GM19438 (cell line): ENCODE data around the gene POU2AF1.

Experiments
- ATAC-seq: cut with Tn5 transposase; IDR thresholded peaks from one replicate; pipeline ENCODE4 v1.9.1; 2021; ENCODE audit warnings: low read depth; ENCODE audit not compliant: unreplicated experiment

Gene POU2AF1

GRCh38 chr11:111378861-111379601, at the start of gene POU2AF1:
TSS of gene POU2AF1 (minus strand) at chr11:111379275. CDS start at chr11:111379177, 98 bp downstream.
- ATAC-seq, result peak; percentile 63

- ATAC-seq, result no peak
Measured at GRCh38 chr11:111428113-111428876, 49.2 kb upstream of the POU2AF1 start.

- no peak for ATAC-seq
Measured at GRCh38 chr11:111427471-111427912, 48.4 kb upstream of the POU2AF1 start.

- no peak for ATAC-seq
Measured at GRCh38 chr11:111426617-111427016, 47.5 kb upstream of the POU2AF1 start.

- ATAC-seq, result no peak
Measured at GRCh38 chr11:111423250-111423615, 44.2 kb upstream of the POU2AF1 start.

- peak; percentile 67 for ATAC-seq
Measured at GRCh38 chr11:111422494-111423249, 43.6 kb upstream of the POU2AF1 start.

- ATAC-seq, result no peak
Measured at GRCh38 chr11:111421251-111421650, 42.2 kb upstream of the POU2AF1 start.

- ATAC-seq, result no peak
Measured at GRCh38 chr11:111419641-111420327, 40.7 kb upstream of the POU2AF1 start.

GRCh38 chr11:111419181-111419580, 40.1 kb upstream of the POU2AF1 start:
- no peak for ATAC-seq

- no peak for ATAC-seq
Measured at GRCh38 chr11:111418436-111418787, 39.3 kb upstream of the POU2AF1 start.

GRCh38 chr11:111417766-111418435, 38.8 kb upstream of the POU2AF1 start:
- ATAC-seq, result peak; percentile 32

GRCh38 chr11:111417011-111417765, 38.1 kb upstream of the POU2AF1 start:
- peak; percentile 56 for ATAC-seq

GRCh38 chr11:111416231-111416960, 37.3 kb upstream of the POU2AF1 start:
- ATAC-seq, result peak; percentile 4

- no peak for ATAC-seq
Measured at GRCh38 chr11:111414936-111415335, 35.9 kb upstream of the POU2AF1 start.

GRCh38 chr11:111414267-111414931, 35.3 kb upstream of the POU2AF1 start:
- peak; percentile 32 for ATAC-seq

- ATAC-seq, result no peak
Measured at GRCh38 chr11:111413849-111414248, 34.8 kb upstream of the POU2AF1 start.

- ATAC-seq, result no peak
Measured at GRCh38 chr11:111412293-111412692, 33.2 kb upstream of the POU2AF1 start.

- ATAC-seq, result no peak
Measured at GRCh38 chr11:111411456-111411855, 32.4 kb upstream of the POU2AF1 start.
